Measurements from ENCODE around the gene PIK3R1. TPM values are rescaled to one million over a fixed set of nuclear protein-coding genes. Genes with fewer than 3 reads are reported as not detected.

The PIK3R1 gene
- total RNA-seq, 1 experiment from 2014 or later: 11.3 TPM

GRCh38 chr5:68258531-68258930 lies 43.0 kb downstream of the PIK3R1 start:
- no CpG with 5 or more reads among the region's 4 CpGs for WGBS (ENCODE audit: extremely low coverage, insufficient read length, low lambda C conversion rate)
- H4K20me1 ChIP-seq (ENCODE audit: control insufficient read depth, insufficient read depth, insufficient read length): no peaks in the 10 kb centered on the region
- no peaks in the 10 kb centered on the region for H3K79me1 ChIP-seq (ENCODE audit: insufficient read depth, low read depth, low read length, poor library complexity, severe bottlenecking)
- no peak overlapping the region for H4K91ac ChIP-seq (ENCODE audit: insufficient read length, low read depth, low read length)
- H3K18ac ChIP-seq (ENCODE audit: insufficient read length, low read depth, low read length): no peak overlapping the region
- no peak overlapping the region for H2BK12ac ChIP-seq (ENCODE audit: insufficient read length, low read depth, low read length)
- H3K23ac ChIP-seq (ENCODE audit: insufficient read length, low read depth, low read length): no peak overlapping the region
- H3K14ac ChIP-seq (ENCODE audit: insufficient read depth, low read length): no peak overlapping the region
- H3K27ac Mint-ChIP-seq: no peak overlapping the region
- no peaks in the 10 kb centered on the region for H3K4me1 ChIP-seq (ENCODE audit: insufficient read depth, low read length)
- no peak overlapping the region for H4K8ac ChIP-seq (replicated peaks; ENCODE audit: insufficient read length, low read depth, low read length)
- H3K4me1 Mint-ChIP-seq: no peaks in the 10 kb centered on the region
- no peak overlapping the region for H3T11ph ChIP-seq (ENCODE audit: low read length)
- H3K27ac ChIP-seq (ENCODE audit: insufficient read length, low read depth, low read length): no peak overlapping the region
- H3K4me2 ChIP-seq (ENCODE audit: insufficient read depth, insufficient read length, low read length): no peak overlapping the region
- no peak overlapping the region for H4K5ac ChIP-seq (ENCODE audit: insufficient read length, low read depth, low read length)
- no peak for DNase-seq
- no peak overlapping the region for H2BK20ac ChIP-seq (ENCODE audit: low read depth, low read length, poor library complexity, severe bottlenecking)
- H2BK120ac ChIP-seq (ENCODE audit: low read depth, low read length, poor library complexity, severe bottlenecking): no peak overlapping the region
- no peak overlapping the region for H3K56ac ChIP-seq (ENCODE audit: insufficient read length, low read depth, low read length)
- H2BK15ac ChIP-seq (ENCODE audit: low read depth, low read length): no peak overlapping the region
- H3K4ac ChIP-seq (ENCODE audit: low read depth, low read length): no peak overlapping the region
- no peak overlapping the region for H2BK5ac ChIP-seq (ENCODE audit: insufficient read length, low read length)
- no peak overlapping the region for H2AFZ ChIP-seq (ENCODE audit: low read length)
- no peaks in the 10 kb centered on the region for H3K27me3 ChIP-seq (ENCODE audit: insufficient read depth, low read length)
- H3K4me3 Mint-ChIP-seq: no peak overlapping the region
- peaks cover 0 to 5% (median 0%) of the 10 kb centered on the region in 3 experiments; a peak in 1 of 7 replicates for H3K36me3 Mint-ChIP-seq (ENCODE audit: insufficient read depth in 1 of 3, low read depth in 3 of 3)
- H3K9me3 Mint-ChIP-seq: peaks cover 0 to 6% of the 10 kb centered on the region in 2 experiments; a peak in 1 of 5 replicates
- no peaks in the 10 kb centered on the region for H3K27me3 Mint-ChIP-seq (ENCODE audit: low read depth)
- no peaks in the 10 kb centered on the region for H3K23me2 ChIP-seq (ENCODE audit: insufficient read length, low read depth, low read length, poor library complexity, severe bottlenecking)
- H3K9me3 ChIP-seq (ENCODE audit: control insufficient read depth, low read depth, low read length): no peaks in the 10 kb centered on the region
- no peak overlapping the region for H3K9ac ChIP-seq (ENCODE audit: extremely low read depth, insufficient read length, low read length)
- no peaks in the 10 kb centered on the region for H3K79me2 ChIP-seq (ENCODE audit: insufficient read depth, low read length)
- no peak for TF ChIP-seq CTCF (conservative IDR thresholded peaks at IDR 0.05)
- no peak overlapping the region for H2AK5ac ChIP-seq (ENCODE audit: insufficient read length, low read length)

Data from H9 (cell line).